HG03432 (cell line): ENCODE data around the gene SIN3A.
"Not testable (repeated sequence)": the region's sequence is repeated elsewhere in the genome, so short reads cannot be mapped to it uniquely, and the experiment has no call there.

Experiments used
- ATAC-seq: cut with Tn5 transposase; IDR thresholded peaks from one replicate; pipeline ENCODE4 v1.9.1; 2021; ENCODE audit warnings: mild to moderate bottlenecking, moderate library complexity; ENCODE audit not compliant: unreplicated experiment

The SIN3A gene

DNA sequence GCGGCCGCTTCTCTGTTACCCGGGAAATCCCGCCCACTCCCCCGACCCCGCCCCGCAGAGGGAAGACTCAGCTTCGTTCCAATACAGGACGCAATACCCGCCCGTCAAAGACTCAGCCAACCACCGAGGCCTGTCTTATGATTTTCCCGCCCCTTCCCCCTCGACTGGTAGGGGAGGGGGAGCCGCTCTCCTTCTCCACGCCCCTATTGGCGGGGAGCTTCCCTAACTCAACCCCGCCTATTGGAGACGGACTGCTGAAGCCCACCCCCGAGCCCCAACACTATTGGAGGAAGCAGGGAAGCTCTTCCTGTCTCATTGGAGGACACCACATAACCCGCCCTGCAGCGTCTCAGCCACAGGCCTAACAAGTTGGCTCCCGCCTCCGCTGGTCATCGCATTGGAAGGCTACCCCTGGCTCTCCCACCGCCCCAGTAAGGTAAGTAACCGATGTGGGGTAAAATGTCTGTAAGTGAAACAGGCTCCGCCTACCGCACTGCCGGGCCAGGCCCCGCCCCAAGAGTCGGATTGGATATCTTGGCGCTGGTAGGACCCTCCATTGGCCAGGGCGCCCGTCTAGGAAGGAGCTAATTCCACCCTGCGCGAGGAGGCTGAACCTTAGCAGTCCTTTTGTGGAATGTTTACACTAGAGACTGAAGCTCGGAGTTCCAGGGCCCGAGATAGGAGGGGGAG, at the start of gene SIN3A:
Gene SIN3A (minus strand): TSS at position 17 of the 690 bp plus-strand sequence. CDS start 21,315 bp downstream, outside the sequence.
- ATAC-seq: peak; percentile 41

DNA sequence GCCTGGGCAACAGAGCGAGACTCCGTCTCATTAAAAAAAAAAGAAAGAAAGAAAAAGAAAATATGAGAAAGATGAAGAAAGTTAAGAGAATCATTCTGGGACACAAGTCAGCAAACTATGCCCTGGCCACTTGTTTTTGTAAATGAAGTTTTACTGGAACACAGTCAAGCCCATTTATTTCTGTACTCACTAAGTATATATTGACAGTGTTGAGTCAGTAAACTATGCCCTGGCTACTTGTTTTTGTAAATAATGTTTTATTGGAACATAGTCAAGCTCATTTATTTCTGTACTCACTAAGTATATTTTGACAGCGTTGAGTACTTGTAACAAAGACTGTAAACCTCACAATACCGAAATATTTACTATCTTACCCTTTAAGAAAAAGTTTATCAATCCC, 42.2 kb upstream of the SIN3A start:
- no peak for ATAC-seq

DNA sequence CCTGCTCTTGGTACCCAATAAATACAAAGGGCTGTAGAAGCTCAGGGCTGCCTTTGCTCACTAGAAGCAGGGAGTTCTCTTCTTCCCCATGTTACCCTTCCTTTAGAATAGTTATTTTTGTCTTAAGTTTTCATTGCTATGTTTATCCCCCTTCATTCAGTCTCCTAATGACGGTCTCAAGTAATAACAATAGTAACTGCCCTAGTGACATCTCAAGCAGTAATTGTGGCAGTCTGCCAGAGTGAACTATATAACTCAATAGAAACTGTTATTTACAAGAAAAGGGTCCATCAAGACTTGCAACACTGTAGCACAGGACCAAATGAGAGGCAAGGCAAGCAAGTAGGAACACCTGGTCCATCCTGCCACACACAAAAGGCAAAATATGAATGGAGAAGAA, 32.5 kb upstream of the SIN3A start:
- no peak for ATAC-seq

DNA sequence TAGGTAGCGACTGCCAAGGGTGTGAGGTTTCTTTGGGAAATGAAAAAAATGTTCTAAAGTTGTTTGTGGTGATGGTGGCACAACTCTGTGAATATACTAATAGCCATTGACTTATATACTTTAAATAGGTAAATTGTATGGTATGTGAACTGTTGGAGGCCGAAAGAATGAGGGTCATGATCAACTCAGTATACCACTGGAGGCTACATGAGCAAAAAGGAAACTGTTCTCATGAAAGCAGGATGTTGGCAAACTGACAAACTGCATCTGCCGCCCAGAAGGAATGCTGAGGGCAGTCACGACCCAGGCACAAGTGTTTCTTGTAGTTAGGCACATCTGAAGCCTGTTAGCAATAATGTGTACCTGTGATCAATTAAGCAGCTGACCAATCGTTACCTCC, 32.1 kb upstream of the SIN3A start:
- not testable (repeated sequence) for ATAC-seq

DNA sequence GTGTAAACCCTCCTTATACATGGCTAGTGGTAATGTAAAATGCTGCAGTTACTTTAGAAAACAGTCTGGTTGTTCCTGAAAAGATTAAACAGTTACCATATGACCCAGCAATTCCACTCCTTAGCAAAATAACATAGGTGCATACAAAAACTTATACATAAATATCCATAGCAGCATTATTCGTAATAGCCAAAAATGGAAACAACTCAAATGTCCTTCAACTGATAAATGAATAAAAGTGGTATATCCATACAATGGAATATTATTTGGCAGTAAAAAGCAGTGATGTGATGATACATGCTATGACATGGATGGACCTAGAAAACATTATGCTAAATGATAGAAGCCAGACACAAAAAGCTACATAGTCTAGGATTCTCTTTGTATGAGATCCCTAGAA, 31.6 kb upstream of the SIN3A start:
- no peak for ATAC-seq

DNA sequence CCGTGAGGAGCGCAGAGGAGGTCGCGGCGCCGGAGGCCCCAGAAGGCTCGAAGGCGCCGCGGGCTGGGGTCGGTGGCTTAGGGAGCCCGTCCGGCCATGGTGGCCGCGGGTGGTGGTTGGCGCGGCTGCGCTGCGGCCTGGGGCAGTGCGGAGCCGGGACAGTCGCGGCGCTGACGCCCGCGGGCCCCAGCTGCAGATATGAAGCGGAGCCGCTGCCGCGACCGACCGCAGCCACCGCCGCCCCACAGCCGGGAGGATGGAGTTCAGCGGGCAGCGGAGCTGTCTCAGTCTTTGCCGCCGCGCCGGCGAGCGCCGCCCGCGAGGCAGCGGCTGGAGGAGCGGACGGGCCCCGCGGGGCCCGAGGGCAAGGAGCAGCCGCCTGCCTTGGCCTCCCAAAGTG, 29.0 kb upstream of the SIN3A start:
- ATAC-seq: not testable (repeated sequence)

DNA sequence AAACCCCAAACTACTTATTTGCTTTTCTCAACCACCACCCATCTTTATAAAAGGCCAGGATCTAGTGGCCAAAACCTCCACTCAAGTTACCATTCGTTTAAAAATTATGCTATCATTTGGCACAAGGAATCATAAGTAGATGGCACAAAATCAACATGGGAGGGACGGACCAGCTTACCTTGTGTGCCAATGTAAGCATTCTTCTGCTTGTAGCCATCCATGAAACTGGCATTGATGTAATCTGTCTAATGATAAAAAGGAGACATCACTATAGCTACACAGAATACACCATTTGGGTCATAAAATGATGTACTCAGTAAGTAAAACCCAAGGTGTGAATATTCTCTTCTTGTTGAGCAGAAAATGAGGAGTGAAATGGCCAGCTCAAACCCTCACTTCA, 28.2 kb upstream of the SIN3A start:
- ATAC-seq: no peak

DNA sequence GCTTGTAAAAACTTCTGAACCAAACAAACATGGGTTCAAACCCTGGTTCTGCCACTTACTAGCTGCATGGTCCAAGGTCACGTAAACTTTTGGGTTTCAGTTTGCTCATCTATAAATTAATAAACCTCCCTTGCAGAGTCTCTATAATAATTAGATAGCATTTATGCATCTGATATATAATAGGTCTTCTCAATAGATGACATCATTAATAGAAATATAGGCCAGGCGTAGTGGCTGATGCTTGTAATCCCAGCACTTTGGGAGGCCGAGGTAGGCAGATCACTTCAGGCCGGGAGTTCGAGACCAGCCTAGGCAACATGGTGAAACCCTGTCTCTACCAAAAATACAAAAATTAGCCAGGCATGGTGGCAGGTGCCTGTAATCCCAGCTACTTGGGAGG, 25.6 kb upstream of the SIN3A start:
- not testable (repeated sequence) for ATAC-seq

DNA sequence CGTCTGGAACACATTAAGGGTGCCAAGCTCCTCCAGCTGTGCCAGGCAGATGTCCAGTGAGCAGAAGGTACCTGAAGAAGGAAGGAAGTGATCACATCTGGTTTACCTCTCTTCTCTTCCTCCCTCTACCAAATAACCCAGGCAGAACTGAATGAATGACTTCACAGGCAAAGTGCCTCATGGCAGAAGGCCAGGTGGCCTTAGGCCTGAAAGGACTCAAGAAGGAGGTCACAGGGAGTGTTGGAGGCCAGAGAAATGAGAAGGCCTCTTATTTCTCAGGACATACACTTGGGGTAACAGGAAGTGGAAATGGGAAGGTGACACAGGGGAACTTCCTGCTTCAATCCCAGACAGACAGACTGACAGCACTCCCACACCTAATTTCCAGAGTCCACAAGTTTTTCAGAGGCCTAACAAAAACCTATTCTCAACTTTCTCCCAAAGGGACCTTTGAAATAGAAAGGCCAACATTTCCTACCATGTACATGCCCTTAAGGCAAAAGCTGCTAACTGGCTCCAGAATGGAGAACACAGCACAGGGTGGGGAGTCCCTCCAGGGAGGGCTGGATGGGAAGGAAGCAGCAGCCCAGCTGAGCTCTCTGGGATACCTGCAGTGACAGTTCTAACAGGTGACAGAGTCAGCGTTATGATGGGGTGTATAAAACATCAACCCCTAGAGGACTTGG, 17.6 kb upstream of the SIN3A start:
- no peak for ATAC-seq

DNA sequence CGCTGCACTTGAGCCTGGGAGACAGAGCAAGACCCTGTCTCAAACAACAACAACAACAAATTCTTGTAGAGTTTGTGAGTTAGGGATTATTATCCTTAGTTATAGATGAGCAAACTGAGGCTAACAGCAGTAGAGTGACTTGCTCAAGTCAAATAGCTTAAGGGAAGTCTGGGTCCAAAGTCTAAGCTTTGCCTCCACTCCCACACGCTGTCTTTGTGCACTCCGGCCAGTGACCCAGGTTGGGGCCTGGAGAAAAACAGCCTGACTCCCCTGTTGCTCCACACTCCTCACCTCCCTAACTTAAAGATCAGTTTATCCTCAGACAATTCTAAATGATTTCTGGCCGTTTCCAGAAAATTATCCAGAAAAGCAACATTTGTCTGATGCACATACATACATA, 9.2 kb upstream of the SIN3A start:
- ATAC-seq: no peak

DNA sequence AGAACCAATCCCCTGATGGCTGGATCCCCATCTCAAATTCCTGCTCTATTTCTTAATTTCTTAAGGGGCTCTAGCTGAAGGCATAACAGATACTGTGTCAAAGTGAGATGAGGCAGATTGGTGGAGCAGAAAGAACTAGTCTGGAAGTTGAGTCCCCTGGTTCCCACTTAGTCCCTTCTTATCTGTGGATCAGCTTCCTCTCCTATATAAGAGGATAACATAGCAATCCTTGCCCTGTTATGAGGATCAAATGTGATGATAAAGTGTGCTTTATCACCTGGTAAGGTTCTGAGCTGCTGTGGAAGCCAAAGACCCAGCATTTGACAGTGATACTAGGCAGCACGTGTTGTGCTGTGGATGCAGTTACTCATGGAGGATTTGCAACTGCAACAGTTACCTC, 8.1 kb upstream of the SIN3A start:
- ATAC-seq: no peak

DNA sequence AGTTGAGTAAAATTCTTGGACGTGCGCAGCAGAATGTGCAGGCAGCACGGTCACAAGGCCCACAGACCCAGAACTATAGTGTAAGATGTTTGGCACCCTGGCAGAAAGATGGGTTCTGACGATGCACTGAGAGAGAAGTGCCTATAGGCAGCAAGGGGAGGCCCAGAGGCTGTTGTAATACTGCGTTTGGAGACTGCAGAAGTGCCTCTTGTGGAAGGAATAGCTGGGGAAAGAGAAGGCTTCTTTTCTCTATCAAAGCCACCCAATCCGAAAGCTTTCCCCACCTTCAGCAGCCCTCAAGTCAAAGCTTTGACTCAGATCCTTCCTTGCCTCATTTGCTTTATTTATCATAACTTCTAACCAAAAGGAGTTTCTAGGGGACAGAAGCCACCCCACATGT, 5.2 kb upstream of the SIN3A start:
- ATAC-seq: no peak

DNA sequence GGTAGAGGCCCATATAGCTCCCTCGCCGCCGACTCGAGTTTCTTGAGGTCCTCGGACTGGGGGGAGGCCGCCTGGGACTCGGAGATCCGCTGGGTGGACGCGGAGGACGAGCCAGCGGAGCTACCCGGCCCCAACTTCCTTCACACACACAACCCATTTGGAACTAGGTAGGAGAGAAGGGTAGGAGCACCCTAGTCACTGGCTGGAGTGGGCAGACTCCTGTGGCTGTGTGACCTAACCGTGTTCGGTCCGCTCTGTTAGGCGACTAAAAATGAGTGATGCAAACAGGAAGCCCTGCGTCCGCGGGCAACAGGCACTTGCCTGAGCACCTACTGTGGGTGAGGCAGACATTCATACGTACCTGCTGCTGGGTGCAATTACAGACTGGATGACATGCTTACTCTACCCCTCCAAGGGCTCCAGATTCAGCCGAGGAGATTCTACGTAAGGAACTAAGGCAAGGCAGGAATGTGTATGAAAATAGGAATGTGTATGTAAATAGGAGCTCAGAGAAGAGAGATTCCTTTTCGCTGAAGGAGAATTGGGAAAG, 4.6 kb upstream of the SIN3A start:
- ATAC-seq: no peak

DNA sequence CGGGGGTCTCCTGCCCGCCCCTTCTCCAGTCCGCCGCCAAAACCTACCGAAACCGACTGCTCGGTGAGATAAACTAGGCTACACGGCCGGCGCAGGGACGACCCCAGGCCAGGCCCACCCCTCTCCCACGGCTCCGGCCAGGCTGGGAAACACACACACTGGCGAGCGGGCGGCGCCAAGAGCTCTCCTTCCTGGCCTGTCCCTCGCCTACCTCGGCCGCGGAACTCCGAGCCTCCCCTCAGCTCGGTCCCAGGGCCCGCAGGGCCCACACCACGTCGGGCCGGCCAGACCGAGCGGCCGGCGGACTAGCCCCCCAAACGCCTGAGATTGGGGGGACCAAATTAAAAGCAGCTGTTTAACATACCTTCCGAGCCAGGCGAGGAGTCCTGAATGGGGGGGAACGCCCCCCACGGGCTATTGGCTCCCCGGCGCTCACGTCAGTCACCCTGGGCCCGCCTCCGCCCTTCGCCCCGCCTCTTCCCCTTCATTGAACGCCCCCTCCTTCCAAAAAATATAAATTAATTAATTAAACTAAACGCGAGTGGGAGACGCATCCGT, 4.0 kb upstream of the SIN3A start:
- ATAC-seq: no peak

DNA sequence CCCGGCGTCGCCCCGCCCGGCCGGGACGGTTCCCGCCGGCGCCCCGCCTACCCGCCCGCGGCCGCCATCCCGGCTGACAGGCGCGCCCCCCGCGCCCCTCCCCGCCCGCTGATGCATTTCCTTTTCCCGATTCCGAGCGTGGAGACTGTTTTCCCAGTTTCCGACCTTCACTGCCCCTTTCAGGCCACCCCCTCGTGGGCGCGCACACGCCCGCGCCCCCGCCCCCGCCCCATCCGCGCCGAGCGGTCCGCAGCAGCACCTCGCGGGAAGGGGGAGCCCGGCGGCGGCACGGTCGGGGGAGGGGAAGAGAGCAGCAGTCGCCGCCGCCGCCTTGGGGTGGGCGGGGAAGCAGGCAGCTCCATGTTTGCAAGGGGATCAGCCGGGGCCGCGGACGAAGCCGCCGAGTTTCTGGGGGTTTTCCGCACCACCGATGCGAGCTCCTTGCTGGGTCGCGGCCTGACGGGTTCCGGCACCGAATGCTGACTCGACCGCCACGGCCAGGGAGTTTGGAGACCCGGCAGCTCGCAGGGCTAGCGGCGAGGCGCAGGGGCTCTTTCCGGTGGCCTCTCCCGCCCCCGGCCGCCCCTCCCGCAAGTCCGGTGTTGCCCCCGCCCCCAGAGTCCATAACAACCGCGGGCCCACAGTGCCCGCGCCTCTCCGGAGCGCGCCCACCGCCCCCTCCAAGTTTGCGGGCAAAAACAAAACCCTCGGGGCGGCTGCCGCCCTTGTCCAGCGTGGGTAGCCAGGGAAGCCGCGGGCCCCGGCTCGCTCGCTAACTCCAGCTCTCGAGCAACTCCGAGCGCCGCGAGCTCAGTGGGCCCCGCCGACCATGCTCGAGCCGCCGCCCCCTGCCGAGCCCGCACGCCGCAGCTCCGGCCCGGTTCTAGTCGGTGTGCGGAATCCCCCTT, 3.2 kb upstream of the SIN3A start:
- no peak for ATAC-seq

DNA sequence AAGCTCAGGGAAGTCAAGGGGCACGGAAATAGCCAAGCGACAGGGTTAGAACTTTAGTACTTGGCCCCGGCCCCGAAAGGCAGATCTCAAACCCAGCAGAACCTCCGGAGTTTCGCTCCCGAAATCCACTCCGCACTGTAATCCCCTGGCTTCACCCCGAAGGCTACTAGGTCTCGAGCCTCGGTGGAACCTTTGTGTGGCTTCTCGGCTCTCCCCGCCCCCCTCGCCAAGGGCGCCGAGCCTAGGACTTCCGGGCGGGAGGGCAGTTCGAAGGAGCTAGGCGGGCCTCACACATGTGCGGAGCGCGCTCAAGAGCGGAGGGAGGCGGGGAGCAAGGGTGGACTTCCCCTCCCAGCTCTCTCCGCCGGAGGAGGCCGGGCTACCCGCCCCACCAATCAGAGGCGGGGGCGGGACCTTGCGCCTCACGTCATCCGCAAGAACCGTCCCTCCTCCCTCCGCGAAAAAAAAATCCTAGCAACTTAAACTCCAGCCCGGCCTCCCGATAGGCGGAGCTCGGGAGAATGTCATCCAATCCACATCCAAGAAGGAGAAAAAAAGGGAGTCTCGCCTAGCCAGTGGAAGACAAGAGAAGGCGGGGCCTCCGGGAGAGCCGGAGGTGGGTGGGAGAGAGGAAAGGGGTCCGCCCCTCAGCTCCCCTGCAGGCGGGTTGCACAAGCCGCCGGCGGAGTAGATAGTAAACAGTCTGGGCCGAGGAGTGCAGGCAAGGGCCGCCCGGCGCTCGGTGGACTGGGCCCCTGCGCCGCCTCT, 2.4 kb upstream of the SIN3A start:
- peak; percentile 35 for ATAC-seq

DNA sequence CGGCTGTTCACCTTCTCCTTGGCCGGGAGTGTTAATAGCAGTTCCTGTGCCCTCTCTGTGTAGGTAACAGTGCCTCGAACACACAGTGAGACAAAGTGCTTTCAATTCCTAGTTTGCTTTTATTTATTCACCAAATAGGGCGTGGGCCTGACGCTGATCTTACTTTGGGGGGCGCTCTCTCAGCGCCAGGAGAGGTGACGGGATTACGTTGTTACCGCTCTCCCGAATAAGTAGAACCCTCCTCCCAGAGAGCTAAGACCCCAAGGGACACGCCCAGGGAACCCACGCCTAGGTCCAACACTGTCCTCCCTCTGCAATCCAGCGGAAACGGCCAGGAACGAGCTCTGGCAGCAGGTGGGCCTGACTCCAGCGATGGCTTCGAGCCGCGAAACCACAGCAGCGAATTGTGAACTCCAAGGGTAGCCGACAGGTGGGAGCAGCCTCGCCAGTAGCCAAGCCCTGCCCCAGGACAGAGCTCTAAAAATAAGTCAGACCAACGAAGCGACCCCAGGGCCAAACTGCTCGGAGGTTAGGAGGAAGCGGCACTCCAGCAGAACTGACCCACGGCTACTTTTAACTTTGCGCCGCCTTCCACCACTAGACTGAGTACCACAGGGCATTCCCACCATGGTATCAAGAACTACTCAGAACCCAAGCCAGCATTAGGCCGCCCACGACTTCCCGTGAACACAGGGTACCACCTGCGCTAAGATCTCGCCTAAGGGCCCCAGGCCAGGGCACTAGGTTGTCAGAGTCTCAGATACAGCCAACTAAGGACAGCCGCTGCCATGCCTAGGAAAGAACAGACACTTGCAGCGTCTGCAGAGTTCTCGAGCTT, 1.6 kb upstream of the SIN3A start:
- ATAC-seq: no peak

DNA sequence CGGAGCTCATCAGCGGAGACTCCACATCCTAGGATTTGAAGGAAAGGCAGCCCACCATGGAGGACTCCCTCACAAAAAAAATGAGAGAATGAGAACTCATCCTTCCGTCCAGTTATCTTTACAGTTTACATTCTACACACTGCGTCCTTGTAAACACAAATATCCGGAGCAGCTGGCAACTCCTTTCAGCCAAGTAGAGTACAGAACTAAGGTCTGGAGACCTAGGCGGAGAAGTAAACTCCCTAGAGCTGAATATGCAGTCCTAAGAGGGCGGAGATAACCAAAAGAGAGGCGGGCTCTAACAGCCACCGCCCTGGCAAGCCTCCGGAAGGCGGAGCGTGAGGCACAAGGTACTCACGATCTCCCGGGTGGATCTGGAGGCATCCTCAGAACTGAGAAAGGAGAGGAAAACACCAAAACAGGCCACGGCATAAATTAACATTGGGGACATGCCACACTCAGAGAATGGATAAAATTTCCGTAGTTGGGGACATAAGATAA, 924 bp upstream of the SIN3A start:
- ATAC-seq: no peak

DNA sequence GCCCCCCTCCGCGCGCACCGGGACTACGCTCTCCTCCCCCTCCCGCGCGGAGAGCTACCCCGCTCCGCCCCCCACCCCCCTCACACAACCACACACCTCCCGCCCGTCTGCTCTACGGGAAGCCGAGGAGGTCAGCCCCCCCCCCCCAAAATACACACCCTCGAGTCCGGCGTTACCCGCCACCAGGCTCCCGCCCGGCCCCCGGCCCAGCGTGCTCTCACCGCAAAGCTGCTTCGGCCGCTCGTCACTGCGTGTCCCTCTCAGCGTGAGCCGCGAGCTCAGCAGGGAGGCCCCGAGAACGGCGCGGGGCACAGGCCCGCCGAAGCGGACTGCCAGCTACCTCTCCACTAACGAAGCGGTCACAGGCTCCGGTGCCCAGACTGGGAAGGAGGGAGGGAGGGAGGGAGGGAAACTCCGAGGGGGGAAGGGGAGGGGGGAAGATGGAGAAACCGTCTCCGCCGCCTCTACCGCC, 252 bp downstream of the SIN3A start:
- ATAC-seq: no peak
